C4-2B (cell line): ENCODE measurements around the gene CAMK2A.

Experiments
- ZFX ChIP-seq: fragments of 450-650 bp; IDR thresholded peaks from 2 replicates; pipeline ENCODE4 v1.6.1; 2017
- TF ChIP-seq, protein P1 (sequence below): fragments of 450-650 bp; conservative IDR thresholded peaks from 2 replicates; pipeline ENCODE4 v1.5.1; 2017; ENCODE audit warnings: mild to moderate bottlenecking

- TF ChIP-seq, protein P1, sequence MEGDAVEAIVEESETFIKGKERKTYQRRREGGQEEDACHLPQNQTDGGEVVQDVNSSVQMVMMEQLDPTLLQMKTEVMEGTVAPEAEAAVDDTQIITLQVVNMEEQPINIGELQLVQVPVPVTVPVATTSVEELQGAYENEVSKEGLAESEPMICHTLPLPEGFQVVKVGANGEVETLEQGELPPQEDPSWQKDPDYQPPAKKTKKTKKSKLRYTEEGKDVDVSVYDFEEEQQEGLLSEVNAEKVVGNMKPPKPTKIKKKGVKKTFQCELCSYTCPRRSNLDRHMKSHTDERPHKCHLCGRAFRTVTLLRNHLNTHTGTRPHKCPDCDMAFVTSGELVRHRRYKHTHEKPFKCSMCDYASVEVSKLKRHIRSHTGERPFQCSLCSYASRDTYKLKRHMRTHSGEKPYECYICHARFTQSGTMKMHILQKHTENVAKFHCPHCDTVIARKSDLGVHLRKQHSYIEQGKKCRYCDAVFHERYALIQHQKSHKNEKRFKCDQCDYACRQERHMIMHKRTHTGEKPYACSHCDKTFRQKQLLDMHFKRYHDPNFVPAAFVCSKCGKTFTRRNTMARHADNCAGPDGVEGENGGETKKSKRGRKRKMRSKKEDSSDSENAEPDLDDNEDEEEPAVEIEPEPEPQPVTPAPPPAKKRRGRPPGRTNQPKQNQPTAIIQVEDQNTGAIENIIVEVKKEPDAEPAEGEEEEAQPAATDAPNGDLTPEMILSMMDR, result no peak
- no peak for TF ChIP-seq ZFX
Measured at GRCh38 chr5:150320044-150320613, 30.6 kb upstream of the CAMK2A start.
